GM18508 (cell line): ENCODE measurements around the gene GGA2.
A peak's percentile ranks its signal among the peaks of the same experiment; 100 is the strongest.
"Not testable (repeated sequence)": the region's sequence is repeated elsewhere in the genome, so short reads cannot be mapped to it uniquely, and the experiment has no call there.

Source experiments
- ATAC-seq: cut with Tn5 transposase; IDR thresholded peaks from one replicate; pipeline ENCODE4 v1.9.1; 2021; ENCODE audit warnings: moderate number of reproducible peaks; ENCODE audit not compliant: insufficient read depth, unreplicated experiment

Gene GGA2

GRCh38 chr16:23510164-23510914, at the start of gene GGA2:
Gene GGA2 (minus strand): TSS chr16:23510494. CDS start chr16:23510411, 83 bp downstream.
- no peak for ATAC-seq

DNA sequence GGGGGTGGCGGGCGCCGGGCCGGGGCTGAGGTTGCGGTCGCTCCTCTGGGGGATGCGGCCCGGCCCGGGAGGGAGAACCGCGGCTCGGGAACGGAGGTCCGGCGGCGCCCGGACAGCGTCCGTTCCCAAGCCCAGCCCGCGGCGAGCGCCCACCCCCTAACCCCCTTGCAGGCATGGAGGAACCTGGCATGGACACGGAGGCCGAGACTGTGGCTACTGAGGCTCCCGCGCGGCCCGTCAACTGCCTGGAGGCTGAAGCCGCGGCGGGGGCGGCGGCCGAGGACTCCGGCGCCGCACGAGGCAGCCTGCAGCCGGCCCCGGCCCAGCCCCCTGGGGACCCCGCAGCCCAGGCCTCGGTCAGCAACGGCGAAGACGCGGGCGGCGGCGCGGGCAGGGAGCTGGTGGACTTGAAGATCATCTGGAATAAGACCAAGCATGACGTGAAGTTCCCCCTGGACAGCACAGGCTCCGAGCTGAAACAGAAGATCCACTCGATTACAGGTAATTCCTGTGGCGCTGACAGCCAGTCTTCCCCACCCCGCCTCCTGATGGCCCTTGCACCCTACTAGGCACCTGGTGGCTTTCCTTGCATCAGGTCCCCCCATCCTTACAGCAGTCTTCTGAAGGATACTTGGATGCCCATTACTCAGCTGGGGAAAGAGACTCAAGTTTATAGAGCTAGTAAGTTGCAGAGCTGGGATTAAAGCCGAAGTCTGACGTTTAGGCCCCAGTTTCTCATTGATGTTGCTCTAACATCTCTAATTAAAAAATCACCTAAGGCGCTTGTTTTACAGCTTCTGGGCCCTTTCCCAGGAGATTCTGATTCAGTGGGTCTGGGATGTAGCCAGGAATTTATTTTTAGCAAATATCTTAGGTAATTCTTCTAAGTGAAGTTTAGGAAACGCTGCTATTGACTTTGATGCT, 47.7 kb upstream of the GGA2 start:
- no peak for ATAC-seq

- peak; percentile 84 for ATAC-seq
Observed at GRCh38 chr16:23556881-23557778, 46.8 kb upstream of the GGA2 start, which contains the start of the genes EARS2 and UBFD1. Gene EARS2 (minus strand): TSS chr16:23557350. CDS start chr16:23557343, 7 bp downstream. Gene UBFD1 (plus strand): TSS chr16:23557727. CDS start chr16:23557743, 16 bp downstream.

DNA sequence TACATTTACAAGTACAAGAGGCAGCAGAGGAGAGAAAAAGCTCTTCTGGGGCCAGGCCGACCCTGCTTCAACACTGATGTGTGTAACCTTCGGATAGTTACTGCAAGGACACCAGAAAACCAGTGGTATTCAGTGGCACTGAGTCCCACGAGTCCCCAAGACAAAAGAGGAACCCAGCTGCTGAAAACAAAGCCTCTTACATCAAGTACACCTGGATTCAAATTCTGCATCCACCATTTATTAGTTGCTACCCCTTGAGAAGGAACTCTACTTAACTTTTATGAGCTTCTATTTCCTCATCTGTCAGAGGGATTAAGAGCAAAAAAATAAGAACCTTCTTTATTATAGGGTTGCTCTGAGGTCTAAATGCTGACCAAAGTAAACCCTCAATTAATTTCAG, 44.2 kb upstream of the GGA2 start:
- no peak for ATAC-seq

DNA sequence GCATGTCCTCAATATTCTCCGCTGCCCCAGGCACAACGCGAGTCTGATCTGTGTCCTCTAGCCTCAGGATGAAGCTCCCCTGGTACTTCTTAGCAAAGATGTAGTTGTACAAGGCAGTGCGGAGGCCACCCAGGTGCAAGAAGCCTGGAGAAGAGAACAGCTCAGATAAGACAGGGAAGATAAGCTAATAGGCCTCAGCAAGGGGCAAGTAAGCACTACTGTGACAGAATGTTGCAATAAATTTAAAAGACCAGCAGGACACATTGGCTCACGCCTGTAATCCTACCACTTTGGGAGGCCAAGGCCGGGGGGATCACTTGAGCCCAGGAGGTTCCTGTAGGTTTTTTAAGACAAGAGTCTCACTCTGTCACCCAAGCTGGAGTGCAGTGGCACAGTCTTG, 41.9 kb upstream of the GGA2 start:
- ATAC-seq: no peak

GRCh38 chr16:23549938-23550337, 39.6 kb upstream of the GGA2 start:
- no peak for ATAC-seq

DNA sequence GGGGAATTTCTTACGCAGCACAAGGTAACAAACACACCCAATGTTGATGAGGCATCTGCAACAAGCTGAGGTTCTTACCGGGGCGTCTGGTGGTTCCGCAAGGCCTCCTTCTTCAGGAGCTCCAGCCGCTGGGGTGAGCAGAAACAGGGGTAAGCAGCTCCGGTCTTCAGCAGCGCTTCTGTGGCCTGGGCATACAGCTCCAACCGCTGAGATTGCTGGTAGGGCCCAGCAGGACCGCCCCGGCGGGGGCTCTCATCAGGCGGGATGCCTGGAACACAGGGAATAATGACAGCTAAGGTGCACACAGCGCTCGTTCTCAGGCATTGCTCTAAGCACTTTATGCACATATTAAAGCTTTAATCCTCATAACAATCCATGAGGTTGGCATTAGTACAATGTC, 34.1 kb upstream of the GGA2 start:
- ATAC-seq: no peak

GRCh38 chr16:23540817-23541178, 30.5 kb upstream of the GGA2 start:
- ATAC-seq: not testable (repeated sequence)

DNA sequence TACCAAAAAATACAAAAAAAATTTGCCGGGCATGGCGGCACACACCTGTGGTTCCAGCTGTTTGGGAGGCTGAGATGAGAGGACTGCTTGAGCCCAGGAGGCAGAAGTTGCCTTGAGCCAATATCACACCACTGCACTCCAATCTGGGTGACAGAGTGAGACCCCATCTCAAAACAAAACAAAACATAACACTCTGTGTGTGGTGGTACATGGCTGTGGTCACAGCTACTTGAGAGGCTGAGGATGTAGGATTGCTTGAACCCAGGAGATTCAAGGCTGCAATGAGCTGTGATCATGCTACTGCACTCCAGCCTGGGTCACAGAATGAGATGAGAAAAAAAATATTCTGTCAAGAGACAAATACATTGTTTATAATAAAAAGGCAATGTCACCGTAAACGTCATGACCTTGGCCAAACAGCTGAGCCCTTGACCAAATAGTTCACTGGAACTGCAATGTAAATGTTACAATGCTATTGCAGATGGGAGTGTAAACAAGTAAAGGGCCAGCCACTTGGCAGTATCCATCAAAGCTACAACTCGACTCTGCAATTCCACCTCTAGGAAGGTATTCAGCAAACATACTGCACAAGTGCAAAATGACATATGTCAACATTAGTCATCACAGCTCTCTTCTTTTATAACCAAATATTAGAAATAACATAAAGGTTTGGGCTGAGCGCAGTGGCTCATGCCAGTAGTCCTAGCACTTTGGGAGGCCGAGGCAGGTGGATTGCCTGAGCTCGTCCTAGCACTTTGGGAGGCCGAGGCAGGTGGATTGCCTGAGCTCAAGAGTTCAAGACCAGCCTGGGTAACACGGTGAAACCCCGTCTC, 29.9 kb upstream of the GGA2 start:
- ATAC-seq: no peak

- ATAC-seq: no peak
Observed at GRCh38 chr16:23538919-23539278, 28.6 kb upstream of the GGA2 start.

DNA sequence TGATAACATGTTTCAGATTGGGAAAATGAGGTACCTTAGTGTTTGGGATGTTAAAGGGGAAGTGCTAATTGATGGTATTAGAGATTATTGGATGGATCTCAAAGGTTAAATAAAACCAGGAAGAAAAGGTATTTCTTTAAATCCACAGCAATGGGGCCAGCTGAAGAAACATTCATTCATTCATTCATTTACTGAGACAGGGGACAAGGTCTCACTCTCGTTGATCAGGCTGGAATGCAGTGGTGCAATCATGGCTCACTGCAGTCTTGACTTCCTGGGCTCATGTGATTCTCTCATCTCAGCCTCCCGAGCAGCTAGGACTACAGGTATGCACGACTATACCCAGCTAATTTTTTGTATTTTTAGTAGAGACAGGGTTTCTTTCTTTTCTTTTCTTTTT, 27.1 kb upstream of the GGA2 start:
- ATAC-seq: no peak

DNA sequence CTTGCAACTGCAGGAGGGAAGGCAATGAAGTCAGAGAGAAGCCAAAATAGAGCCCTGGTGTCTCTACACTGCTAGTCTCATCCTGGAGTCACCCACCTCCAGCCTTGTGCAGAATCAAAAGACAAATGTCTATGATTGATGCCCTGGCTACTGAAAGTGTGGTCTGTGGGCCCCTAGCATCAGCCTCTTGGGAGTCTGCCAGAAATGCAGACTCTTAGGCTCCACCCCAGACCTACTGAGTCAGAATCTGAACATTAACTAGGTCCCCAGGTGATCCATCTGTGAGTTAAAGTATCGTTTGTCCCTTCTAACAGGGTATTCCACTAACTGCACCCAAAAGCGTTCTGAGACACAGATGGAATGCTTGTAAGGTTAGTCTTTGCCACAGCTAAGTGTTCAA, 25.6 kb upstream of the GGA2 start:
- no peak for ATAC-seq

- ATAC-seq: no peak
Observed at GRCh38 chr16:23534868-23535860, 24.9 kb upstream of the GGA2 start.

- no peak for ATAC-seq
Observed at GRCh38 chr16:23532448-23532847, 22.2 kb upstream of the GGA2 start.

- ATAC-seq: no peak
Observed at GRCh38 chr16:23530062-23530461, 19.8 kb upstream of the GGA2 start.

DNA sequence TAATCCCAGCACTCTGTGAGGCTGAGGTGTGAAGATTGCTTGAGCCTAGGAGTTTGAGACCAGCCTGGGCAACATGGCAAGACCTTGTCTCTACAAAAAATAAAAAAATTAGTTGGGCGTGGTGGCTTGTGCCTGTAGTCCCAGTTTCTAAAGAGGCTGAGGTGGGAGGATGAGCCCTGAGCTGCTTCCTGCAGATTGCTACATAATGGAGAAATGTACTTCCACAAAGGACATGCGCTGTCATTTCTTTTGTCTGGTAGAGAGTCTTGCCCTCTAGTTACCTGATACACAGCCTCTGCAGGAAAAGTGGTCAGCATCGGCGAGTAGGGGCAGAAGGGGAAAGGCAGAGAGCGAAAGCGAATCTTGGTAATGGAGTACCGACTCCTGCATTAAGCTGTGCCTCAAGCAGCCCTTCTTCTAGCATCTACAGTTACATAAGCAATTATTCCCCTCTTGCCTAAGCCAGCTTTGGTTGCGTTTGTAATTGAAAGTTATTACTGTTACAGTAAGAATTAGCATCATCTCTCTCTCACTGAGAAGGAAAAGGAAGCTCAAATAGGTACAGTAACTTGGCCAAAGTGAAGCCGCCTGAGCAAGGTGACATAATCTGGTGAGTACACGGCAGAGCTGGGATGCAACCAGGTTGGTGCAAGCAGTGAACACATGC, 18.5 kb upstream of the GGA2 start:
- no peak for ATAC-seq

- no peak for ATAC-seq
Observed at GRCh38 chr16:23527961-23528643, 17.8 kb upstream of the GGA2 start.
